Activated T-cell treated with anti-CD3 and anti-CD28 coated beads for 4 hours (primary cell): ENCODE measurements around the gene EML3.
"Not testable (repeated sequence)": the region's sequence is repeated elsewhere in the genome, so short reads cannot be mapped to it uniquely, and the experiment has no call there.

Experiments
- DNase-seq: peaks from one replicate; pipeline ENCODE4 v3.0.0-alpha.2; 2020

The EML3 gene

DNA sequence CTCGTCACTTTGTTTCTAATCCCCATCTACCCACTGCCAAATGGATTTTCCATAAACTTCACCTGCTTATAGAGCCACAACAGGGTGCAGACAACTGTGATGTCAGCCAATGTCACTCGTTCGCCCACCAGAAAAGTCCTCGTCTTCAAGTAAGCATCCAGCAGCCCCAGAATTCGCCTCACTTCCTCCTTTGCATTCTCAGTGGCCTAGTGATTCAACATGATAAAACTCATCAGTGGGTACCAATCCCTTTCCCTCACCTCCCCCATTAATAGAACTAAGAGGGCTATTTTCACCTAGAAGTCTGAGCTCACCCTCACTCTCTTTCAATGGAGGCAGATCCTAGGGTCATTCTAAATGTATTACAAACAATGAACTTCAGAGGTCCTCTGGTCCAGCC lies 41.7 kb downstream of the EML3 start:
- not testable (repeated sequence) for DNase-seq

DNA sequence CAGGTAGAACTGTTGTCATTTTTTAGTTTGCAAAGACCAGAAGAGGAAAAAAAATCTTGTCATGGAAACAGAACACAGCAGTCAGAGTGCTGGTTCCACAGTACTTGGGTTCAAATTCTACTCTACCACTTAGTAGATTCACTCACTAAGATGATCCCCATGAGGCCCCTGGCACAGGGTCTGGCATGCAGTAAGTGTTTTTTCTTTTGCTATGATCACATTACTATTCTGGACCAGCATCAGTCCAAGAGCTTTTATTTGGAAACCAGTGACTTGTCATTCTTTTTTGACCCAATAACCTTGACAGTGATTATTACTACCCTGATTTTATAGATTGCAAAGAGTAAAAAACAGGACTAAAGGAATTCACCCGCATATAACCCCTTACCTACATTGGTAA lies 43.0 kb downstream of the EML3 start:
- DNase-seq = no peak

DNA sequence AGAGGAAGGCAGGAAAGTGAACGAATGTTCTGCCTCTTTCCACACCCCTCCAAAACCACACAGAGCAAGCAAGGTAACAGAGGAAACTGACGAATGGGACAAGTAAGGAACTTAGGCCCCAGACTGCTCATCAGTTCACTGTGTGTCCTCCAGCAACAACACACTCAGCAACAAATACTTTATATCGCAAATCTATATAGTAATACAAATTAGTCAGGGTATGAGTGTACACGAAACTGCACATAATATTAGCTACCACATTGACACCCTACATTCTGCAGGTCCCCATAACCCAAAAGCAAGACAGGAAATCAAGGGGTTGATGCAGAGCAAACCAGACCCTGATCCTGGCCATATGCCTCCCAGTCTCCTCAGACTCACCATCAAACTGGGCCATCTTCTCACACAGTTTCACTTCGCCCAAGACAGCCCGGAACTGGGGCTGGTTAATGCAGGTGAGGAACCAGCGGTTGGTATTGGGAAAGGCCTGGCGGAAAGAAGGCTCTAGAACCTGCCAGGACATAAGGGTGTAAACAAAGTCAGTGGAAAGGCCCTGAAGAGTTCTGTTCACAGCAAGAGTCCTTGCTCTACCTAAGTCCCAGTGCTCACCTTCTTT lies 45.4 kb downstream of the EML3 start:
- DNase-seq = no peak

DNA sequence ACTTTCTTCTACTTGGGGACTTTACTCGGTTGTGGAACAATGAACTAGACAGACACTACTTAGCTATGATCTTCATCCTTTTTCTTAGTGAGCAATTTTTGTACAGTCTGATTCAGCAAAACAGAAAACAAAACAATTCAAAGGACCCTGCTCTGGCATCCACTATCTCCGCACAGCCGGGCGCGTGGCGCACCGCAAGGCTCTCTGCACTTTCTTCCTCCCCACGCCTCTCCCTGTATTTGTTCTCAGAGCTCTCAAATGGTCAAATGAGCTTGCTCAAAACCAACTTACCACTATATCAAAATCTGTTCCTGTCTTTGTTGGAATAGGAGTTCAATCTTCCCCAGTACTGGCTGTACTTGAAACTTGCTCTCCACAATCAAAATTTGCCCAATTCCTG lies 46.3 kb downstream of the EML3 start:
- DNase-seq = no peak

DNA sequence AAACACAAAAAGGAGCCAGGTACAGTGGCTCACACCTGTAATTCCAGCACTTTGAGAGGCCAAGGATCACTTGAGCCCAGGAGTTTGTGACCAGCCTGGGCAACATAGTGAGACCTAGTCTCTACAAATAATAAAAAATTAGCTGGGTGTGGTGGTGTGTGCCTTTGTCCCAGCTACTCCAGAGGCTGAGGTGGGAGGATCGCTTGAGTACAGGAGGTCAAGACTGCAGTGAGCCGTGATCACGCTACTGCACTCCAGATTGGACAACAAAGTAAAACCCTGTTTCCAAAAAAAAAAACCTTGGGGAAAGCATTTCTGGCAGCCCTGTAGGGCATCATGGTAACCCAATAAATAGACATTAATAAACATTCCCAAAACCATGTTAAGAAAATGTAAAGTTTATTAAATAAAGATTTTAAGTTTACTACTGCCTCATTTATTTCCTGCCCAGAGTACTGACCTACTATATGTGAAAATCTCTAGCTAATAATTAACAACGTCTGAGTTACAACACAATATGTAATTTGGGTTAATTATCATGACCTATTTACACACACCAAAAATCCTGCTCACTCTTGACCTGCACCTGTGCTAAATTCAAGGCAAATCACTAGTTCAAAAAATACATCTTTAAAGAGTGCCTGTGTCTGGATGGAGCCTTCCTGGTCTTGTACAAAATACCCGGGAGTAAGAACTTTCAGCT lies 47.3 kb downstream of the EML3 start:
- no peak for DNase-seq

DNA sequence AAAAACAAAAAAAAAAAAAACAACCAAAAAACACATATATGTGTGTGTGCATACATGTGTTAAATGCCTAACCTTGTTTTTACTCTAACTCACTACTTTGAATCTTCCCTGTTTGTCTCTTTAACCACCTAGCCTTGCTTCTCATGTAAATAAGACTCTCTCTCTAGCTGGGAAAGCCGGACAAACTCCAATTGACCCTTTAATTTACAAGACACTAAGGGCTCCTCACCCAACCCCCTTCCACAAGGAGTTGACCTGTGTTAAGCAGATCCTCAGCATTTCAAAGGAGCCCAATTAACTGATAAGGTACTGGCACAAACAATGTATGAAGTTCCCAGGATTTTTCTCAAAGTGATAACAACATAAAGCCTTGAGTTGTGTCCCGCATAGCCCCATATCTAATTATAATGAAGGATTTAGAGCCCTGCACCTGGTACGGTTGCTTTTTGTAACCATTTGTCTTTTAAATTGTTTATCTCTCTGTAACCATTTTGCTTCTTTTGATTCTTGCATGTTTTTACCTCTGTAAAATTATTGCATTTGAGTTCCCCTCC lies 50.8 kb downstream of the EML3 start:
- DNase-seq = not testable (repeated sequence)

DNA sequence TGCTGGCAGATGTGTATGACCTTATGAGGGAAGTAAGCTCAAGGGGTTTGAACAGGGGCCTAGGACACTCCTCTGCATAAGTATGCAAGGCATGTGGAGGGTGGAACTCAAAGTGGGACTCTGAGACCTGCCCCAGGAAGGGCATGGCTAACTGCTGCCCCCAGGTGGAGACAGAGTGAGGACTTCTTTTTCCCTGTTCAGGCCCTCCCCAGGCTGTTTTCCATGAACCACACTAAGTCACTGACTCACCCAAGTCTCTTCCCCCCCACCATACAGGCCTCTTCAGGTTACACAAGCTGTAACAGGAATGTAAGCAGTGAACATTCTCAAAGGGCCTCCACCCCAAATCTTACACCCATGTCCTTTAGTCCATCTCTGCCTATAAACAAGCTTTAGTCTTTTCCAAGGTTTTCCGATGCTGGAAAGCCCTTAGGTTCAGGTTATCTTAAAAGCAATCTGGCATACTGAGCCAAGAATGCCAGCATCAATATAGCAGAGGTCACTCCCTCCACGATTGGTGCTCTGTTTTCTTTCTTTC lies 51.9 kb downstream of the EML3 start:
- DNase-seq = peak; percentile 79

DNA sequence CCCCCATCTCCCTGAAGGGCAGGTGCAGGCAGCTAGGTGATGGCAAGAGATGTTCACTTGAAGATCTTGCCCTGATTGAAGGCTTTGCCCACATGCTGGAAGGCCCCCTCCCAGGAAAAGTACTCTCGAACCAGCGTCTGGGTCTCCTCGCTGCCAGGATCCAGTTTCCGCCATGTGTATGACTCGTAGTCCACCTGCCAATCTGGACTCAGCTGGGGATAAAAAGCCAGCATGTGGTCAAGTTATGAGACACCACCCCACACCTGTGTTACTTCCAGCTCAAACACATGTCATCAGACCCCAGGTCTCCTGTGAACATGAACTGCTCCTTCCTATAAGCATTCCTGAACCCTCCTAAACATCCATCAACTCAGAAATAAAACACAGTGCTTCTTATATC lies 52.9 kb downstream of the EML3 start:
- DNase-seq = not testable (repeated sequence)

DNA sequence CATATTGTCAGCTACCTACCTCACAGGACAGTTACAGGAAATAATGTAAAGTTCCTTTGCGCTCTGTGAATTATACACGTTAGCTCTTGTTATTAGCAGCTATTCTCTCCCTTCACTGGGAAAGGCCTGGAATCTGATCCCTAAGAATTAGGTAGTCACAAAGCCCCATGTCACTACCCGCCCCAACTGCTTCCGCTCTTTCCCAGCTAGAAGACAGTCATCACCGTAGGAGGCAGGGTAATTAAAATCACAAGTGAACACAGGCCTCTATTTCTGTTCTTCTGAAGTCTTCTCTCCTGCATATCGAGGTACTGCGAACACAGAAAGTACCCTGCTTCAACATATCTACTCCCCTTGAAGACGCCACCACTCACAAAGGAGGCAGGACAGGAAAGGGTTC lies 53.4 kb downstream of the EML3 start:
- DNase-seq = no peak

DNA sequence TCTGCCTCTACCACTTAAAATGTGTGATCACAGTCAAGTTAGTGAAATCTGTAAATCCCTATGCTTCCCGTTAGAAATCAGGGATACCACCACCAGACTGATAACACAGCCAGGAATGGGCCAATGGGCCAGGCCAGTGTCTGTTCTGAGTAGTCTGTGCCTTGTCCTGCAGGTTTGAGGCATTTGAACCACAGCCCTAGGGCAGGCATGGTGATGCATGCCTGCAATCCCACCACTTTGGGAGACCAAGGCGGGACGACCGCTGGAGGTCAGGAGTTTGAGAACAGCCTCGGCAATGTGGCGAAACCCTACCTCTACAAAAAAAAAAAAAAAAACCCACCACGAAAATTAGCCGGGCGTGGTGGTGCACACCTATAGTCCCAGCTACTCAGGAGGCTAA lies 53.9 kb downstream of the EML3 start:
- no peak for DNase-seq

DNA sequence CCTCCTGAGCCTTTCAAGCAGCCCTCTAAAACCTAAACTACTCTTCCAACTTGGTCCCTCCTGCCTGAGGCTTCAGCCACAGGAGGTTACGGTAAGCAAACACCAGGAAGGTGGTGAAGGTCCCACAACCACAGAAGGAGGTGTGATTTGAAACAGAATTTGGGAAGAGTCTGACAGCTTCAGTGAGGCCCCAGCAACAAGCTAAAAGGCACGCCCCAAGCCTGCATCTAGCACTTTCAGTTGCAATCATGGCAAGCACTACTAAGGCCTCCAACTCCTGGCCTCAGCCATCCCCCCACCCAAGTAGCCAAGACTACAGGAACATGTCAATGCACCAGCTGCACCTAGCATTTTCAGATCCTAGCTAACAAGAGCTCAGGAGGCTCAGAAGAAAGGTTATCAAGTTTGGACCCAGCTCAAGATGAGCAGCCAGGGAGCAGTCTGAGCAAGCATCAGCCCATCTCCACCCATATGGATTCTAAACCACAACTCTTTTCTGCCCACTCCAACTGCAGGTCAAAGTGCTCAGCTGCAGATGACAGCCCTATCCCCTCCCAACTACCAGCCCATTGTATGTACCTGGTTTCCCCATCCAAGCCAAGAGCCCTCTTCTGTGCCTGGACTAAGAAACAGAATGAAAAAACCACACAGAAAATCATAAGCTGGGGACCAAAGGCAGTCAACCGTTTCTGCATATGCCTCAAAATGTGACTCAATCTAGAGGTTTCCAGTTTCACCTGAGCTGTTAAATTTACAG lies 55.5 kb downstream of the EML3 start:
- no peak for DNase-seq

DNA sequence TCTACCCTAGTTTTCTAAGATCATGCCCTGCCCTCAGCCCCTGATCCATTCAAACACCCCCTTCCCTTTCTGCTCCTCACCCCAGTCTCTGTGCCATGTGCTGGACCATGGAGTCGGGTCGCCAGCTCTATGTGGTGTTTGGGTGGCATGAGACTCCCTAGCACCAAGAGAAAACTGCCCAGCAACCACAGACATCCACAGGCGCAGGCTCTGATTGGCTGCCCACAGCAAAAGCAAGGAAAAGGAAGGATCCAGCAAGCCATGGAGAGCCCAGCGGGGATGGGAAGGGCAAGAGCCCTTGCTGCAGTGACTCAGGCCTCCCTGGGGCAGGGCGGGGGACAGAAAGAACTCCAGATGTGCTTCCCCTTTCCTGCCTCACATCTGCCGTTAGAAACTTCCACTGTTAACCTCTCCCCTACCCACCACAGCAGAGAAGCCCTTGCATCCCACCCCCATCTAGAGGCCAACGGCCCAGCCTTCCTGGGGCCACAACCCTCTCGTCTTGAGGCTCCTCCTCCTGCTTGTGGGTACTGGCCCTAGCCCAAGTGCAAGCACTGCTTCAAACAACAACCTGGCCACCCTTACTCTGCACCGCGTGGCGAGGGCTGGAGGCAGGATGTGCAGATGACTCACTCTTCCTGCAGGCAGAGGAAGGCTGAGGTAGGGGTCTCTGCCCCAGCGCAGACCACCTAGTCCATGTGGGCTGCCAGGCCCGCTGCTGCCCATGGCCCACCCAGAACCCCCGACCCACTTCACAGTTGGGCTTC lies 56.3 kb downstream of the EML3 start:
- DNase-seq = peak; percentile 57

DNA sequence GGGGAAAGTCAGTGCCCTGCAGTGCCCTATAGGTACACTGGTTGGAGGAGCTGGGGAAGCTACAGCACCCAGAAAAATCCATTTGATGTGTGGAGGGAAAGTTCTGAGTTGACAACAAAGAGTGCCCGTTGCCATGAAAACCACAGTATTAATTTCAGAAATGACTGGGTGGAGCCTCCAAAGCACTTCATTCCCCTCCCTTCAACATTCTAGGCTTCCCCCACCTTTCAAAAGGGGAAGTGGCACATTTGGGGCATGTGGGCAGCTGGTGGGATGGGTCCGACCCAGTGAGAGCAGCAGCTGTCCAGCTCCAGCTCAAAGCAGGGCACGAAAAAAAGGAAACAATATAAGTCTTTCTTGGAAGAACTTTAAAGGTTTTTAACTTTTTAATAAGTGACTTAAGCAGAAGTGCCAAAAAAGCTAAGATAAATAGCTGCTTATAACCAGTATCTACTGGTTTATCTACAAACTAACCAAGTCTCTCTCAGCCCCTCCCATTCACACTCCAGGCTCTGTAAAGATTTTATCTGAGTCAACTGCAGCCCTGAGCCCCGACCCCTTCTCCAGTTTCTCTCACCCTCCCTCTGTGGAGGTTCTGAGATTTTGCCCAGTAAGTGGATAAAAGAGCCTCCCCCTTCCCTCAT lies 57.0 kb downstream of the EML3 start:
- peak; percentile 23 for DNase-seq

DNA sequence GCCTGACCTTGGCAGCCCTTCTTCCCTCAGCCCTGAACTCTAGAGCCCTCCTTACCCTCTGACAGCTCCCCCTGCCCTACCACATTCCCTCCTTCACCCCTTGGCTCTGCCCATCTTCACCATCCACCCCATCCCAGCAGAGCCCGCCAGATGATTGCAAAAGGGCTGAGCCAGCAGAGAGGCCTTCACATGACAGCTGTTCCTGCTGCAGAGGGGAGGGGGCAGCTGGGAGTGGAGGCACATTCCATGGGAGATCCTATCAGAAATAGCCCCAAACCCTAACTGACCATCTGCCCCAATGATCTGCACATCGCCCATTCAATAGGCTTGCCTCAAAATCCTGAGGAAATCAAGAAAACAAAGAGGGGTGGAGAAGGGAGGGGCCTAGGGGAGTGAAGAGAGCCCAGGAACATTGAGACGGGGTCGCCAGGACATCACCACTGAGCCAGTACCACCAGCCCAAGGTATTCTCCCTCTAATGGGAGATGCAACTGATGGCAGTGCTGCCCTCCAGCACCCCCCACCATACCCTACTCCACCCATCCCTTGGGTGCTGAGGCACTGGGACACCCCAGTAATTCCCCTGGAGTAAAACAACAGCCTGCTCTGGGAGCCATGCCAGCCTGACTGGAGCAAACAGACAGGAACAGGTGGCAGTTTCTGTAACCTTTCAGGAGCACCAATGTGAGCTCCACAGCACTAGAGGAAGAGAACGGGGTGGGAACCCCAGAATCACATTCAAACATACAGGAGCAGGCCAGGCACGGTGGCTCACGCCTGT lies 58.0 kb downstream of the EML3 start:
- no peak for DNase-seq

DNA sequence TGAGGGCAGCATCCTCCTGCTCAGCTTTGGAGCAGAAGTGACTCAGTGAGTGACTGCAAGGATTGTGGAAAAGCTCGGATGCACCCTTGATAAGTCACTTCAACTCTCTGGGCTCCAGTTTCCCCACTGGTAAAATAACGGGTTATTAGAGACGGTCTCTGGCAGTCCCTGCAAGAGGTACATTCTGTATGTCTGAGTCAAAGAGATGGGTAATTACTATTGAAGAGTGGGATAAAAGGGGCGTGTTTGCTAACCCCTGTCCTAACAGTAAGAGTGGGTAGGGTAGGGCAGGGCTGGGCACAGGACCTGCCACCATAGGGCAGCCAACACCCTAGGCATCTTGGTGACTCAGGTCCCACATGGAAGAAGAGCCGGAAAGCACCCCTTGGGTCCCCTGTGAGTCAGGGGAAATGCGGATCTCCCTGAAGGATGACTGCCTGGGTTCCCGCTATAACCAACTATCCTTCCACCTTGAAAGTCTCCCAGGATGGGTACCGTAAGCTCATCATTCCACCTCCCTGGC lies 58.7 kb downstream of the EML3 start:
- DNase-seq = no peak

DNA sequence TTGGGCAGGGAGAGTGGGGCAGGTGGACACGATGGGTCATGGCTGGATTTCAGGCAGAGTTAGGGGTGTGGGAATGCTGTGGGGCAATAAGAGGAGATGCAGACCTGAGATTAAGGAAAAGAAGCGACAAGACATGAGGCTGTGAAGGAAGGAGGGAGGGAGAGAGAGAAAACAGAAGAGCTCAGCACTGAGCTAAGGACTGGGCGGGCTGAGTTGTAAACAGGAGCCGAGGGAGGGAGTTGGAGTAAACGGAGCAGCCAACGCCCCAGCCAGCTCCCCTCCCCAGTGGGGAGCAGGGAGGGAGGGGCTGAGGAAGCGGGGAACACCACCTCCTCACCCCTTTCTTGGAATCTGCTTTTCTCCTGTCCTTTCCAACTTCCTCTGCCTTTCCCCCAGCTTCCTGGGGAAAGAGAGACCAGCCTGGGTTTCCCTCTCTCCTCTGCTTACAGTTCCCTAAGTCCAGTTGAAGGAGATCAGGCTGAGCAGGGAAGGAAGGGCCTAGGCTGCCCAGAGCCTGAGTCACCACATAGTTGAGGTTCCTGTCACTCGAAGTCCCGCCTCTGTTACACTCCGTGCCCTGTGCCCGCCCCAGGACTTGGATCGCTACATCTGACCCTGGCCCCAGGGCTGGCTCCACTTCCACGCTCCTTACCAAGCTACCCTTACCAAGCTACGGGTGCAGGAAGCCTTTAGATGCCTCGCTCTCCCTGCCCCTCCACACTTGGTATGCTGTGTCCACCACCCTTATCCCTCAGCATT lies 59.3 kb downstream of the EML3 start:
- DNase-seq = peak; percentile 31

DNA sequence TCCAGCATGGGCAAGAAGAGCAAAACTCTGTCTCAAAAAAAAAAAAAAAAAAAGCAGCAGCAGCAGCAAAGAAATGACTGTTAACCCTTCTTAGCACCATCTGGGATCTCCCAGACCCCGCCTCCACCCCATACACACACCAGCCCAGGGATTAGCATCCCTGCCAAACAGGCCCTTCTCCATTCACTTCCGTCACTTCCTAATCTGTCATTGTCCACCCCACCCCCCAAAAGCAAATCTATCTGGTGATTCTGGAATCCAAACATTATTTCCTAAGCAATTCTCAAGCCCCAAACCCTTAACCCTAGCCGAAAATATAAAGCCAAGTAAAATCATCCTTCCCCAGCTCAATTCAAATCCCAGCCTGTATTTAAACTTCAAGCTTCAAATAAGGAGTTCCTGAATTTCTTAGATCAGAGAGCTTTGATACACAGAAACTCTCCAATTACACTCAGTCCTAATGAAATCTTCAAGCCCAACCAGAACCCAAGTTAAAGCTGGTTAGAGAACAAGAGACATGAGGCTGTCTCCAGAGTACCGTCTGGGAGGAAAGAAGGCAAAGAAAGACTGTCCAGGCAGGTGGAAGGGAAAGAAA lies 60.0 kb downstream of the EML3 start:
- DNase-seq = no peak
